ENCODE measurements around the gene RNF19B. TPM values are rescaled to one million over a fixed set of nuclear protein-coding genes. Genes with fewer than 3 reads are reported as not detected.

RNF19B gene
- total and polyA plus RNA-seq, 2 of the 13 experiments (the other 11 are each of a cell fraction or from before 2014, with no cell fraction given) = 15.3 to 22.5 TPM

DNA sequence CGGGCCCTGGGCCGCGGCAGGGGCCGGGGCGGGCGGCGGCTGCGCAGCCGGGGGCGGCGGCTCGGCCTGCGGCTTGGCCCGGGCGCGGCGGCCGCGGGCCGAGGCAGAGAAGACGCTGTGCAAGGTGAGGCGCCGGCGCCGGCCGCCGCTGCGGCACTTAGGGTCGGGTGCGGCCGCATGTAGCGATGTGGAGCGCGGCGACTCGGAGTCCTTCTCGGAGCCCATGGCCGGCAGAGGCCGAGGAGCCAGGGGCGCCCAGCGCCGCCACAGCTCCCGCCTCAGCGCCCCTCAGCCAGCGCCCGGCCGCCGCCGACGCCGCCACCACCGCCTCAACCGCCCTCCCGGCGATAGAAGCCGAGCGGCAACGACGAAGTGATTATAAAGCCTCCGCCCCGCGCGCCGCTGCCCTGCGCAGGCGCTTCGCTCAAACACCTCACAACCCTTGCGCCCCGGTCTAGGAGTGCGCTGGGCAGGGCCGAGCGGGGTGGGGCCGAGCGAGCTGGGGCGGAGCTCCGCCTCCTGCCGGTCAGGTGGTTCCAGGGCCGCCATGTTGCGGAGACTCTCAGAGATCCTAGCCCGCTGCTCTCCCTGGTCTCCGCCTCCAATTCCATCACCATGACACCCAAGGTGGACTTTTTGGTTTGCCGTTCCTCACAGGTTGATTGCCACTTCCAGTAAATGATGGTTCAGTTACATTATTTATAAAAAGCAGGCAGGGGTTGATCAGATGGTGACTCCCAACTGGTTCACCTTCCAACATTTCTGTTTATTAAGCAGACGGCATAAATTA is at the start of gene RNF19B (continued):
- TF ChIP-seq, protein P1, sequence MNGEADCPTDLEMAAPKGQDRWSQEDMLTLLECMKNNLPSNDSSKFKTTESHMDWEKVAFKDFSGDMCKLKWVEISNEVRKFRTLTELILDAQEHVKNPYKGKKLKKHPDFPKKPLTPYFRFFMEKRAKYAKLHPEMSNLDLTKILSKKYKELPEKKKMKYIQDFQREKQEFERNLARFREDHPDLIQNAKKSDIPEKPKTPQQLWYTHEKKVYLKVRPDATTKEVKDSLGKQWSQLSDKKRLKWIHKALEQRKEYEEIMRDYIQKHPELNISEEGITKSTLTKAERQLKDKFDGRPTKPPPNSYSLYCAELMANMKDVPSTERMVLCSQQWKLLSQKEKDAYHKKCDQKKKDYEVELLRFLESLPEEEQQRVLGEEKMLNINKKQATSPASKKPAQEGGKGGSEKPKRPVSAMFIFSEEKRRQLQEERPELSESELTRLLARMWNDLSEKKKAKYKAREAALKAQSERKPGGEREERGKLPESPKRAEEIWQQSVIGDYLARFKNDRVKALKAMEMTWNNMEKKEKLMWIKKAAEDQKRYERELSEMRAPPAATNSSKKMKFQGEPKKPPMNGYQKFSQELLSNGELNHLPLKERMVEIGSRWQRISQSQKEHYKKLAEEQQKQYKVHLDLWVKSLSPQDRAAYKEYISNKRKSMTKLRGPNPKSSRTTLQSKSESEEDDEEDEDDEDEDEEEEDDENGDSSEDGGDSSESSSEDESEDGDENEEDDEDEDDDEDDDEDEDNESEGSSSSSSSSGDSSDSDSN (CRISPR knock-in tag; IDR thresholded peaks at IDR 0.05) = peak; percentile 22; the same call in 1 of the 2 replicates
- TF ChIP-seq TRAFD1 (CRISPR knock-in tag; IDR thresholded peaks at IDR 0.05; ENCODE audit: borderline replicate concordance) = no peak; the same call in 1 of the 2 replicates
- TF ChIP-seq CC2D1A (CRISPR knock-in tag; IDR thresholded peaks at IDR 0.05) = no peak
- TF ChIP-seq ZNF713 (CRISPR knock-in tag; IDR thresholded peaks at IDR 0.05) = no peak
- no peak for TF ChIP-seq KLF15 (CRISPR knock-in tag; IDR thresholded peaks at IDR 0.05; ENCODE audit: borderline replicate concordance)
- no peak for TF ChIP-seq CENPT (CRISPR knock-in tag; IDR thresholded peaks at IDR 0.05; ENCODE audit: low read depth)
- peak; percentile 49; the same call in 1 of the 2 replicates for TF ChIP-seq USF2 (IDR thresholded peaks at IDR 0.05; ENCODE audit: low read depth, low read length)
- peak; percentile 81; the same call in 1 of the 2 replicates for TF ChIP-seq USF2 (CRISPR knock-in tag; IDR thresholded peaks at IDR 0.05; ENCODE audit: borderline replicate concordance)
- TF ChIP-seq RBFOX2 (IDR thresholded peaks at IDR 0.05; ENCODE audit: low read depth, low read length) = peak; percentile 97
- TF ChIP-seq DR1 (CRISPR knock-in tag; IDR thresholded peaks at IDR 0.05) = peak; percentile 95
- peak; percentile 90 for TF ChIP-seq KLF6 (CRISPR knock-in tag; IDR thresholded peaks at IDR 0.05)
- TF ChIP-seq ELF3 (CRISPR knock-in tag; IDR thresholded peaks at IDR 0.05) = peak; percentile 66; the same call in 1 of the 2 replicates
- no peak; the same call in 1 of the 2 replicates for TF ChIP-seq CBX5 (CRISPR knock-in tag; IDR thresholded peaks at IDR 0.05; ENCODE audit: borderline replicate concordance)
- TF ChIP-seq TBX2 (CRISPR knock-in tag; IDR thresholded peaks at IDR 0.05; ENCODE audit: borderline replicate concordance) = peak; percentile 61; the same call in 1 of the 2 replicates
- no peak for TF ChIP-seq FOSL1 (CRISPR knock-in tag; IDR thresholded peaks at IDR 0.05; ENCODE audit: borderline replicate concordance)
- TF ChIP-seq ARID2 (CRISPR knock-in tag; IDR thresholded peaks at IDR 0.05; ENCODE audit: borderline replicate concordance) = no peak
- TF ChIP-seq HBP1 (CRISPR knock-in tag; IDR thresholded peaks at IDR 0.05; ENCODE audit: low read depth) = 0 out of 2 replicates have a peak, but pooled peaks have one; percentile 29
- peak in 1 of 2 experiments; percentile 80; a peak in 2 of 4 replicates for TF ChIP-seq HMGXB4 (CRISPR knock-in tag; IDR thresholded peaks at IDR 0.05; ENCODE audit: borderline replicate concordance in 1 of 2, low read depth in 1 of 2)
